Omental fat pad (tissue), 4 donors: ENCODE results near the gene CRIM1. TPM values are rescaled to one million over a fixed set of nuclear protein-coding genes. Genes with fewer than 3 reads are reported as not detected.

Experiments used
- ATAC-seq: fragments of 150-250 bp; one replicate; pipeline ENCODE4 v1.9.1; 2016; ENCODE audit warnings: mild to moderate bottlenecking, moderate library complexity; ENCODE audit not compliant: low FRiP score
- DNase-seq: peaks from one replicate; pipeline ENCODE4 v3.0.0-alpha.2; 2019; ENCODE audit warnings: low spot score
- CTCF ChIP-seq, 3 donors: fragments of 450-650 bp; IDR thresholded peaks; one replicate each; pipeline ENCODE4 v1.5.1; 2016 to 2017; ENCODE audit warnings: antibody characterized with exemption in 3 of 3, mild to moderate bottlenecking in 3 of 3, moderate library complexity in 2 of 3
- total RNA-seq, 4 donors: library from RNA; depleted of rRNA; stranded (reverse); fragments of >200 nt; gene quantifications; one replicate each; pipeline ENCODE4 v1.1.0, GENCODE V29; 2016

The CRIM1 gene
- total RNA-seq, 4 donors from 2014 or later, result 229 to 252 (median 233) TPM

GRCh38 chr2:36515538-36515937 lies 160.0 kb downstream of the CRIM1 start:
- no peak for TF ChIP-seq CTCF (IDR thresholded peaks at IDR 0.05)
- ATAC-seq, result no peak
- no peak for DNase-seq

GRCh38 chr2:36516136-36516870 lies 160.7 kb downstream of the CRIM1 start:
- DNase-seq (no peak), ATAC-seq (peak; percentile 47)
- TF ChIP-seq CTCF (IDR thresholded peaks at IDR 0.05), result no peak

GRCh38 chr2:36520431-36520830 lies 164.9 kb downstream of the CRIM1 start:
- DNase-seq (no peak), ATAC-seq (no peak)
- no peak for TF ChIP-seq CTCF (IDR thresholded peaks at IDR 0.05)

- TF ChIP-seq CTCF (IDR thresholded peaks at IDR 0.05), result no peak
- DNase-seq (no peak), ATAC-seq (no peak)
Measured at GRCh38 chr2:36523153-36523552, 167.6 kb downstream of the CRIM1 start.

- no peak for TF ChIP-seq CTCF (IDR thresholded peaks at IDR 0.05)
- DNase-seq (no peak), ATAC-seq (no peak)
Measured at GRCh38 chr2:36525245-36525644, 169.7 kb downstream of the CRIM1 start.

GRCh38 chr2:36526226-36526625 lies 170.6 kb downstream of the CRIM1 start:
- ATAC-seq (no peak), DNase-seq (no peak)
- no peak for TF ChIP-seq CTCF (IDR thresholded peaks at IDR 0.05)

- no peak for TF ChIP-seq CTCF (IDR thresholded peaks at IDR 0.05)
- no peak for ATAC-seq
- no peak for DNase-seq
Measured at GRCh38 chr2:36528274-36528673, 172.7 kb downstream of the CRIM1 start.
